OCI-LY3 (cell line): ENCODE measurements around the gene GAPDH.
"Not testable (repeated sequence)": the region's sequence is repeated elsewhere in the genome, so short reads cannot be mapped to it uniquely, and the experiment has no call there.

Source experiments
- H2AFZ ChIP-seq: fragments of 200-600, 300-600 bp; shearing (Covaris generic); 2 replicates; pipeline ENCODE4 v1.6.0; 2014; ENCODE audit warnings: antibody characterized with exemption, low read depth, low read length
- H3K27ac ChIP-seq: fragments of 200-600, 300-600 bp; sonication (generic); 2 replicates; pipeline ENCODE4 v1.5.1; 2014; ENCODE audit warnings: mild to moderate bottlenecking, low read length, moderate library complexity, mixed read lengths
- H3K27me3 ChIP-seq: fragments of 200-600, 300-600 bp; sonication (generic); 2 replicates; pipeline ENCODE4 v1.6.1; 2014; ENCODE audit warnings: low read depth, low read length, mixed read lengths
- H3K36me3 ChIP-seq: fragments of 200-600, 300-600 bp; sonication (generic); replicated peaks from 2 replicates; pipeline ENCODE3; 2014; ENCODE audit warnings: low read depth, low read length, mixed read lengths
- H3K4me1 ChIP-seq: fragments of 300-600, 200-600 bp; sonication (generic); 2 replicates; pipeline ENCODE4 v1.6.1; 2014; ENCODE audit warnings: low read length, mixed read lengths
- H3K4me2 ChIP-seq: fragments of 200-600, 300-600 bp; sonication (generic); 2 replicates; pipeline ENCODE4 v1.6.1; 2014; ENCODE audit warnings: low read length, mixed read lengths
- H3K4me3 ChIP-seq: fragments of 300-600, 200-600 bp; sonication (generic); 2 replicates; pipeline ENCODE4 v1.5.1; 2014; ENCODE audit warnings: antibody characterized with exemption, mild to moderate bottlenecking, low read length, moderate library complexity
- H3K79me2 ChIP-seq: fragments of 300-600, 200-600 bp; shearing (Covaris generic); 2 replicates; pipeline ENCODE4 v1.6.1; 2014; ENCODE audit warnings: mild to moderate bottlenecking, low read length, mixed read lengths
- H3K9ac ChIP-seq: fragments of 300-600, 200-600 bp; shearing (Covaris generic); 2 replicates; pipeline ENCODE4 v1.6.0; 2014; ENCODE audit warnings: mild to moderate bottlenecking, low read length, moderate library complexity
- H3K9me3 ChIP-seq: fragments of 200-600, 300-600 bp; shearing (Covaris generic); 2 replicates; pipeline ENCODE4 v1.6.1; 2014; ENCODE audit warnings: low read length, mixed read lengths; ENCODE audit not compliant: insufficient read depth
- H4K20me1 ChIP-seq: fragments of 200-600, 300-600 bp; sonication (generic); 2 replicates; pipeline ENCODE4 v1.6.1; 2016; ENCODE audit warnings: low read length, mixed read lengths; ENCODE audit not compliant: insufficient read depth
- CTCF ChIP-seq: fragments of 200-600, 300-600 bp; sonication (generic); IDR thresholded peaks from 2 replicates; pipeline ENCODE4 v1.5.1; 2014; ENCODE audit warnings: antibody characterized with exemption, low read length, low read depth
- EZH2phosphoT487 ChIP-seq: fragments of 200-600 bp; shearing (Covaris generic); IDR thresholded peaks from 2 replicates; pipeline ENCODE4 v1.6.1; 2018; ENCODE audit warnings: antibody characterized with exemption, mixed run types, low read depth

GAPDH gene

GRCh38 chr12:6554168-6555017 lies 20.1 kb downstream of the GAPDH start:
- peak overlapping the region; percentile 83 for H3K4me3 ChIP-seq
- H3K4me2 ChIP-seq = peak overlapping the region; percentile 85
- H2AFZ ChIP-seq = no peak overlapping the region
- no peaks in the 10 kb centered on the region; the same call in 1 of the 2 replicates for H3K79me2 ChIP-seq
- TF ChIP-seq EZH2phosphoT487 (no peak), CTCF (peak; percentile 68)
- no peaks in the 10 kb centered on the region for H4K20me1 ChIP-seq
- no peaks in the 10 kb centered on the region for H3K9me3 ChIP-seq
- peaks cover 10% of the 10 kb centered on the region for H3K4me1 ChIP-seq
- H3K36me3 ChIP-seq = peaks cover 19% of the 10 kb centered on the region
- peak overlapping the region; percentile 54; the same call in 1 of the 2 replicates for H3K9ac ChIP-seq
- H3K27ac ChIP-seq = no peak overlapping the region
- no peaks in the 10 kb centered on the region for H3K27me3 ChIP-seq

- TF ChIP-seq EZH2phosphoT487 = no peak
- no peak for TF ChIP-seq CTCF
- no peaks in the 10 kb centered on the region for H4K20me1 ChIP-seq
- H3K79me2 ChIP-seq = no peaks in the 10 kb centered on the region; the same call in 1 of the 2 replicates
- H3K27ac ChIP-seq = no peak overlapping the region
- no peaks in the 10 kb centered on the region for H3K9me3 ChIP-seq
- peak overlapping the region; percentile 85 for H3K4me2 ChIP-seq
- H3K36me3 ChIP-seq = peaks cover 24% of the 10 kb centered on the region
- H3K4me3 ChIP-seq = peak overlapping the region; percentile 83
- peaks cover 10% of the 10 kb centered on the region for H3K4me1 ChIP-seq
- peak overlapping the region; percentile 54 for H3K9ac ChIP-seq
- no peaks in the 10 kb centered on the region for H3K27me3 ChIP-seq
- H2AFZ ChIP-seq = no peak overlapping the region
These were observed 20.8 kb downstream of the GAPDH start for GRCh38 chr12:6555018-6555691.

GRCh38 chr12:6556496-6556817 lies 22.1 kb downstream of the GAPDH start:
- not testable (repeated sequence) for H3K27me3 ChIP-seq, H3K27ac ChIP-seq, H4K20me1 ChIP-seq, H3K9me3 ChIP-seq, H3K9ac ChIP-seq, H2AFZ ChIP-seq, H3K79me2 ChIP-seq
- H3K4me1 ChIP-seq = peaks cover 10% of the 10 kb centered on the region
- peaks cover 34% of the 10 kb centered on the region for H3K36me3 ChIP-seq
- peak overlapping the region; percentile 83; the same call in 1 of the 2 replicates for H3K4me3 ChIP-seq
- 0 out of 2 replicates have a peak overlapping the region, but pooled peaks have one; percentile 85 for H3K4me2 ChIP-seq

GRCh38 chr12:6556857-6557256 lies 22.5 kb downstream of the GAPDH start:
- H3K36me3 ChIP-seq = peaks cover 38% of the 10 kb centered on the region
- no peak overlapping the region for H2AFZ ChIP-seq
- H3K4me2 ChIP-seq = no peak overlapping the region
- H3K27me3 ChIP-seq = no peaks in the 10 kb centered on the region
- H3K4me3 ChIP-seq = no peak overlapping the region
- no peak overlapping the region for H3K9ac ChIP-seq
- H3K79me2 ChIP-seq = no peaks in the 10 kb centered on the region; the same call in 1 of the 2 replicates
- TF ChIP-seq CTCF (no peak), EZH2phosphoT487 (no peak)
- no peak overlapping the region for H3K27ac ChIP-seq
- peaks cover 10% of the 10 kb centered on the region for H3K4me1 ChIP-seq
- no peaks in the 10 kb centered on the region for H3K9me3 ChIP-seq
- H4K20me1 ChIP-seq = no peaks in the 10 kb centered on the region
